HG03196 (cell line): ENCODE measurements around the gene RAB11FIP3.

ENCODE experiments used
- ATAC-seq: cut with Tn5 transposase; IDR thresholded peaks from one replicate; pipeline ENCODE4 v1.9.1; 2021; ENCODE audit not compliant: unreplicated experiment

RAB11FIP3 gene

DNA sequence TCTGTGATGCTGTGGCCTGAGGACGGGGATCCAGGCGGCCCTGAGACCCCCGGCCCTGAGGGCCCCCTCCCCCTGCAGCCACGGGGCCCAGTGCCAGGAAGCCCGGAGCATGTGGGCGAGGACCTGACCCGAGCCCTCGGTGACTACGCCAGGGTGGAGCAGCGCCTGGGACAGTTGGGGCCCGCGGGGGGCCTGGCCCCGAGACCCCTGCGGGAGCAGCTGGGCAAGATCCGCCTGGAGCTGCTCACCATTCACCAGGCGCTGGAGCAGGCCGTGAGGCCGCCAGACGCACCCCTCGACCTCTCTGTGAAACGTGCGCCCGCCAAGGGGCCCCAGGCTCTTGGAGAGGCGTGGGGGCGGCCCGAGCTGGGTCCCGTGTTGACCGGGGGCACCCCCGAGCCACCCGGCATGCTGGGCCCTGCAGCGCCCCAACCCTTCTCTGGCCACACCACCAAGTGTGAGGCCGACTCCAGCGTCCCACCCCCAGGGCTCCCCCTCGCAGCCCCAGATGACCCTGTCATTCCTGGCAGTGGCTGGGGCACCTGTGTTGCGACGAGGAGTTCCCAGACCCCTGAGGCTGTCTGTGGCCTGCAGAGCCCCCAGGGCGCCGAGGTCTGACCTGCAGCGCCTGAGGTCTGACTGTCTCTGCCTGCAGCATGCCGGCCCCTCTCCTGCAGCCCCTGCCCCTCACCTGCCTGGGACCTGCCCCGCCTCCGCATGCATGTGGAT is 139.4 kb downstream of the RAB11FIP3 start:
- ATAC-seq = no peak

DNA sequence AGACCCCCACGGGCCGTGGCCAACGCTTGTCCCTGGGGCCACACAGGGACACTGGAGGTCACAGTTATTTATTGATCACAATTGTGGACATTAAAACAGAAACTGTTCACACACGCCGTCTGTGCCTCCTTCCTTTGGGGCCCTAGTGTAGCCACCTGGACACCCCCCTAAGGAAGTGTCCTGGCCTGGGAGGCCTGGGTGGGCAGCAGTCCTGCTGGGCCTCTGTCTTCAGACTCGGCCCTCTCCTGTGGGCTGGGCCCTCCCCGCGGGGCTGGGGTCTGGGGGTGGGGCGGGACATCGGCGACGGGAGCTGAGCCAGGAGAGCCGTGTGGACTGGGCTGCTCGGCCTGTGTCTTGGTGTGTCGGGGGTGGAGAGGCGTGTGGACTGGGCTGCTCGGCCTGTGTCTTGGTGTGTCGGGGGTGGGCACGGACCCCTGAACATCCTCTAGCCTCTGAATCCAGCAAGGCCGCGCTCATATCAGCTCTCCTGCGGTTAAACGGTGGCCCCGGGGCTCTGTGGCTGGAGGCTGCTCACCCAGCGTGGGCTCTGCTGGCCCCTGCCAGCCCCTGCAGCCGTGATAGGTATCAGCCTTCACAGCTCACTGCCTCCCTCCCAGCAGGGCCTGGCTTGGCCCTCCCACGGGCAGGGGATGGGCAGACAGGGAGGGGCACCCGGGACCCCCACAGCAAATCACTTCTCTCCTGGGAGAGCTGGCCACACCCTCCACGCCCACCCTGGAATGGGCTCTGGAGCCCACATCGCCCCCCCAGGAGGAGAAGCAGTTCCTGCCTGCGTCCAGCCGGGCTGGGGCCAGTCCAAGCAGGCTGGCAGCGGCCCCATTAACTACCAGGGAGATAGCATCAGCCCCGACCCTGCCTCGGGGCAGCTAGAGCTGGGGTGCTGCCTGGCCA is 140.2 kb downstream of the RAB11FIP3 start:
- no peak for ATAC-seq

DNA sequence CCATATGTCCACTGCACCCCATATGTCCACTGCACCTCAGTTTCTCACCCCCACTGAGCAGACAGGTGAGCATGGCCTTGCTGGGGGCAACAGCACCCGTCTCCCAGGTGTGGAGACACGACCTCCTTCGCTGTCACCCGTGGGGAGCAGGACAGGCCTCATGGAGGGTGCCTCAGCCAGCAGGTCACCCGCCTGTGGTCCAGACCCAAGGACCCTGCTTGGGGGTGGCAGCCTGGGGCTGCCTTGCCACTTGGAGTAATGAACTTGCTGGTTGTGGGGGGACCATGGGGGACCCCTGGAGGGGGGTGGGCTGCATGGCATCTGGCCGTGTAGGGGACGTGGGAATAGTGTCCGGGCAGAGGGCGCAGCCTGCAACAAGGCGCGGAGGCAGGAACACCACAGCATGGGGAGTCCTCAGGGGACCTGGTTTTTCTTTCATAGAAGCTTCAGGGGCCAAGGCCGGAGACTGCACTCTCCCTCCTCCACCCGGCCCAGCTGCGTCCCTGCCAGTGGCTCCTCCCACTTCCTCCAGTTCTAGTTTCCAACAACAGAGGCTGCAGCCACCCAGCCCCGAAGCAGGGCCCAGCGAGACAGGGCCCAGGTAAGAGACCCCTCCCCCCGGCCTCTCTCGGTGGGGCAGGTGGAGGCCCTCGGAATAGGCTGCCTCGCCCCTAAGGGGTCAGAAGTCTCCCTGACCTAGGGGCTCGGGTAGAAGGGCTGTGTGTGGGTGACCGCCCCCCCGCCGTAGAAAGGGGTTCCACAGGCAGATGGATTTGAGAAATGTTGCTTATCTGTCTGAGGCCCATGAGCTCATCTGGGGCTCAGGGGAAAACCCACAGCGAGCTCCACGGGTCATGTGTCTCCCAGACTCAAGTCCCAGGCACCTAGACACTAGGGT is 141.3 kb downstream of the RAB11FIP3 start, which contains the start of gene NHLRC4:
Gene NHLRC4, plus strand, starts transcription at position 531 of the 898 bp plus-strand sequence. CDS start 1,043 bp downstream, outside the sequence.
- peak; percentile 31 for ATAC-seq

DNA sequence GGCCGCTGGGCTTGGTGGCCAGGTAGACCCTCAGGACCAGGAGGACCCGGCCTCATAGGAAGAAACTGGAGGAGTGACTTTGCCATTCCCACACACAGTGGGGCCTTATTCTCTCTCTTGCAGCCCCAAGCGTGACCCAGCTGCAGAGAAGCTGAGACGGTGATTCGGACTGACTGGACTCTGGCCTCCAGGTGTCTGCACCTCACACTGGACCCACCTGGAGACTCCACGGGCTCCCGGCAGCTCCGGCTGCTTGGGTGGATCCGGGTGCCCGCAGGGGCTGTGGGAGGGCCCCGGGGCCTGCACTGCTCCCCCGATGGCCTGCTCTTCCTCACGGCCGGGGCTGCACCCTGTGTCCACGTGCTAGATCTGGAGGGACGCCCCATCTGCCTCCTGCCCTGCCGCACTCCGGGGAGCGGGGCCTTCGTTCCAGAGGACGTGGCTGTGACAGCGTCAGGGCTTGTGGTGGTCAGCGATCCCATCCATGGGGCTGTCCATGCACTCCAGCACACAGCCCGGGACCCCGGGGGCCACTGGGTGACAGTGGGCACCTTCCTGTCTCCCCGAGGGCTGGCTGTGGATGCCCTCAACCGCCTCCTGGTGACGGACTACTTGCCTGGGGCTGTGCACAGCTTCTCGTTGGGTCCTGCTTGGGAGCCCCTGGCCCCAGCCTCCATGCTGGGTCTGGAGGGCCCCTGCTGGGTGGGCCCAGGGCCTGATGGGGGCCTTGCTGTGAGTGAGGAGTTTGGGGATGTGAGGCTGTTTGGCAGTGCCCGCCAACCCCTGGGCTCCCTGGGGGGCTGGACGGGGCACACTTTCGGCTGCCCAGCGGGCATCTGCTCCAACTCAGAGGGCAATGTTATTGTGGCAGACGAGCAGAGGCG is 142.2 kb downstream of the RAB11FIP3 start:
- no peak for ATAC-seq

DNA sequence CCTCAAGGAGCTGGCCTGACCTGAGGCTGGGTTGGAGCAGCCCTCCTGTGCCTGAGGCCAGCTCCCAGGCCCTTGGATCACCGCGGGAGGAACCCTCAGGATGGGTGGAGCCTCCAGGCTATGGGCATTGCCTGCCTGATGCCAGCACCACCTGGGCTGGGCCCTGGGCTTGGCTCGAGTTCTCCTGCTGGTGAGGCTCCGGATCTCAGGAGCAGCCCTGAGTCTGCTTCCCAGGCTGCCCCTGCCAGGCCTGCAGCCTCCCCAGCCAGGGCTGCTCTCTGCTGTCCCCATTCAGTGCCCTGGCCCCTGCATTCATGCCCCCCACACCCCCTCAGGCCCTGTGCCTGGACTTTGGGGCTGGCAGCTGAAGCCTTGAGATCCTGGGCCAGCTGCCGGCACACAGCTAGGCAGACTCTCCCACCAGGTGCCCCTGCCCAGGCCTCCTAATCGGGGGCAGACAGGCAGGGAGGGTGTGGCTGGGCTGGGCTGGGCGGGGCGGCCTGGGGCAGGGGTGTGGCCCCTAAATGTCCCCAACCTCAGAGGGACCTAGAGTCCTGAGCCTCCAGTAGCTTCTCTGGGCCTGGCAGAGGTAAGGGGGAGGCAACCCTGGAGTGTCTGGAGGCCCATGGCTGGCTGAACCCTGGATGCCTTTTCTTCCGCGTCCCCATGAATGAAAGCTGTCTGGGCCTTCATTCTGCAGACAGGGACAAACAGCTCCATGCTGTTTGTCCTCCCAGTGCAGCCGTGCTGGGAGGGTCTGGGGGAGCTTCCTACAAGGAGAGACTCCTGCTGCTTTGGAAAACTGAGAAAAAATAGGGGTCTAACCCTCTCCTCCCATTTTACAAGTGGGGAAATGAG is 143.2 kb downstream of the RAB11FIP3 start:
- ATAC-seq = no peak

DNA sequence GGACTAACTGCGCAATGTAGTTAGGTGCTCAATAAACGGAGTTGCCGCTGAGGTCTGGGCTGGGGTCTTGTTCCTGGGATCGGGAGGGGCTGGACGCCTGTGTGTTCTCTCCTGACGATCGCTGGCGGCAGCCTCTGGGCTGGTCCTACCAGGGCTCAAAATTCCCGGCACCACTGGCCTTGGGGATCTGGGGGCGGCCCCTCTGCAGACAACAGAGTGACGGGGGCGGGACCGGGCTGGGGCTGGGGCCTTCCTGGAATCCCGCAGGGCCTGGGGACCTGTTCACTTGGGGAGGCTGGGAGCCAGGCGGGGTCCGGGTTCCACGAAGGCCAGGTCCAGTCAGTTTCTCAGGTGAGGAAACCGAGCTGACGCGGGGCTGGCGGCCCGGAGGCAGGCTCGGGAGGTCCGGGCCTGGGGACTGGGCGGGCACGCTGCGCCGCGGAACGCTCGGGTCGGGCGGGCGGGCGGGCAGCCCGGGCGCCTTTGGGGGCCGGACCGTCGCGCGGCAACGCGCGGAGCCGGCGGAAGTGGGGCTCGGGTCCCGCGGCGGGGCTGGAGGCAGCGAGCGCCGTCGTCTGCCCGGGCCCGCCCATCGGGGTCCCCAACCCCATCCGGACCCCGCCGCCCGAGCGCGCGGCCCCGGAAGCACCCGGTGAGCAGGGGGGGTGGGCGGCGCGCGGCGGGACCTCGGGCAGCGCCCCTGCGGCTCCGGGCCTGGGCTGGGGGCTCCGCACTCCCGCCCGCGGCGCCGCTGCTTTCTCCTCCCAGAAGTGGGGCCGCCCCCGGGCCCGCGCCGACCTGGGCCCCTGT is 144.2 kb downstream of the RAB11FIP3 start, which contains the start of gene PIGQ:
Gene PIGQ, plus strand, starts transcription at position 524 of the 810 bp plus-strand sequence. CDS start 4,107 bp downstream, outside the sequence.
- ATAC-seq = peak; percentile 58
